Measurements from ENCODE around the gene SLC7A11.

Gene SLC7A11

GRCh38 chr4:138185859-138186645 is 56.1 kb downstream of the SLC7A11 start:
- DNase-seq, result no peak
- no peaks in the 10 kb centered on the region for H4K20me1 ChIP-seq (ENCODE audit: insufficient read depth, low read length)
- no peaks in the 10 kb centered on the region for H3K9me3 ChIP-seq (replicated peaks; ENCODE audit: insufficient read depth, low read length)
- H3K9ac ChIP-seq (ENCODE audit: low read length), result no peak overlapping the region
- H3K4me3 ChIP-seq (ENCODE audit: low read length), result no peak overlapping the region
- H3F3A ChIP-seq (ENCODE audit: insufficient read depth, low read length), result no peaks in the 10 kb centered on the region
- no peak overlapping the region for H3K4me2 ChIP-seq (ENCODE audit: low read depth, low read length)
- H3K9me2 ChIP-seq (replicated peaks; ENCODE audit: insufficient read depth, low read length), result no peaks in the 10 kb centered on the region
- no peaks in the 10 kb centered on the region for H3K79me2 ChIP-seq (ENCODE audit: low read length)
- TF ChIP-seq EZH2phosphoT487 (IDR thresholded peaks at IDR 0.05; ENCODE audit: low read length) (no peak), EZH2 (optimal IDR thresholded peaks at IDR 0.05; ENCODE audit: low read depth, low read length) (no peak), CTCF (IDR thresholded peaks at IDR 0.05; ENCODE audit: low read length) (no peak)
- H3K27me3 ChIP-seq (replicated peaks; ENCODE audit: insufficient read depth, low read length), result no peaks in the 10 kb centered on the region
- no peaks in the 10 kb centered on the region for H3K36me3 ChIP-seq (replicated peaks; ENCODE audit: insufficient read depth, low read length)
- no peaks in the 10 kb centered on the region for H3K4me1 ChIP-seq (ENCODE audit: low read length)
- no peak overlapping the region for H3K27ac ChIP-seq (ENCODE audit: low read length)
- no peak overlapping the region for H2AFZ ChIP-seq (ENCODE audit: low read length)

GRCh38 chr4:138184886-138185285 is 57.3 kb downstream of the SLC7A11 start:
- H2AFZ ChIP-seq (ENCODE audit: low read length), result no peak overlapping the region
- no peak overlapping the region for H3K4me3 ChIP-seq (ENCODE audit: low read length)
- no peaks in the 10 kb centered on the region for H3K27me3 ChIP-seq (replicated peaks; ENCODE audit: insufficient read depth, low read length)
- no peaks in the 10 kb centered on the region for H3F3A ChIP-seq (ENCODE audit: insufficient read depth, low read length)
- no peaks in the 10 kb centered on the region for H4K20me1 ChIP-seq (ENCODE audit: insufficient read depth, low read length)
- no peak overlapping the region for H3K4me2 ChIP-seq (ENCODE audit: low read depth, low read length)
- TF ChIP-seq EZH2 (optimal IDR thresholded peaks at IDR 0.05; ENCODE audit: low read depth, low read length) (no peak), CTCF (IDR thresholded peaks at IDR 0.05; ENCODE audit: low read length) (no peak), EZH2phosphoT487 (IDR thresholded peaks at IDR 0.05; ENCODE audit: low read length) (no peak)
- no peaks in the 10 kb centered on the region for H3K9me3 ChIP-seq (replicated peaks; ENCODE audit: insufficient read depth, low read length)
- H3K79me2 ChIP-seq (ENCODE audit: low read length), result no peaks in the 10 kb centered on the region
- no peaks in the 10 kb centered on the region for H3K9me2 ChIP-seq (replicated peaks; ENCODE audit: insufficient read depth, low read length)
- H3K27ac ChIP-seq (ENCODE audit: low read length), result no peak overlapping the region
- no peak for DNase-seq
- no peak overlapping the region for H3K9ac ChIP-seq (ENCODE audit: low read length)
- H3K36me3 ChIP-seq (replicated peaks; ENCODE audit: insufficient read depth, low read length), result no peaks in the 10 kb centered on the region
- no peaks in the 10 kb centered on the region for H3K4me1 ChIP-seq (ENCODE audit: low read length)

- Histone ChIP-seq H3F3A (ENCODE audit: insufficient read depth, low read length) (no peaks in the 10 kb centered on the region), H3K9ac (ENCODE audit: low read length) (no peak overlapping the region), H3K4me1 (ENCODE audit: low read length) (no peaks in the 10 kb centered on the region), H2AFZ (ENCODE audit: low read length) (no peak overlapping the region), H3K4me2 (ENCODE audit: low read depth, low read length) (no peak overlapping the region), H3K9me2 (replicated peaks; ENCODE audit: insufficient read depth, low read length) (no peaks in the 10 kb centered on the region), H3K36me3 (replicated peaks; ENCODE audit: insufficient read depth, low read length) (no peaks in the 10 kb centered on the region), H3K9me3 (replicated peaks; ENCODE audit: insufficient read depth, low read length) (no peaks in the 10 kb centered on the region), H3K27me3 (replicated peaks; ENCODE audit: insufficient read depth, low read length) (no peaks in the 10 kb centered on the region), H3K79me2 (ENCODE audit: low read length) (no peaks in the 10 kb centered on the region), H4K20me1 (ENCODE audit: insufficient read depth, low read length) (no peaks in the 10 kb centered on the region), H3K4me3 (ENCODE audit: low read length) (no peak overlapping the region), H3K27ac (ENCODE audit: low read length) (no peak overlapping the region)
- DNase-seq, result peak; percentile 63
- TF ChIP-seq CTCF (IDR thresholded peaks at IDR 0.05; ENCODE audit: low read length) (peak; percentile 61), EZH2 (optimal IDR thresholded peaks at IDR 0.05; ENCODE audit: low read depth, low read length) (no peak)
These were observed 59.2 kb downstream of the SLC7A11 start for GRCh38 chr4:138182838-138183426.

All from MM.1S (cell line).